ENCODE data around the gene MESD.

The MESD gene

DNA sequence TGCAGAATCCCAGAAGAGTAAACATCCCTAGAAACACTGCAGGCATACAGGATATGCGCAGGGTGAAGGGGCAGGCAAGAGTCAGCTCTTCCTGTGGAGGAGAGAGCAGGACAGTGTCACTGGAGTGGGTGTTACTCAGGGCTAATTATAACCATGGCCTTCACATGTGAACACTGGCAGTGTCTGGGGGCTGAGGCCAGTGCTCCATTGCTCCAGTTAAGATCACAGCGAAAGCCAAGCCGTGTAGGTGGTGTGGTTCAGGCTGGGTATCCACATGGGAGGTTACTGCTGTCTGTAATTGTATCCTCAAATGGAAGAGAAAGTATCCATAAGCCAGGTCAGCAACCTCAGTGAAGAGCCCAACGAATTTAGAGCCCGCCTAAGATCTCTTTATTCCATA lies 84.6 kb downstream of the MESD start:
- no peak for DNase-seq (ENCODE audit: low spot score)

DNA sequence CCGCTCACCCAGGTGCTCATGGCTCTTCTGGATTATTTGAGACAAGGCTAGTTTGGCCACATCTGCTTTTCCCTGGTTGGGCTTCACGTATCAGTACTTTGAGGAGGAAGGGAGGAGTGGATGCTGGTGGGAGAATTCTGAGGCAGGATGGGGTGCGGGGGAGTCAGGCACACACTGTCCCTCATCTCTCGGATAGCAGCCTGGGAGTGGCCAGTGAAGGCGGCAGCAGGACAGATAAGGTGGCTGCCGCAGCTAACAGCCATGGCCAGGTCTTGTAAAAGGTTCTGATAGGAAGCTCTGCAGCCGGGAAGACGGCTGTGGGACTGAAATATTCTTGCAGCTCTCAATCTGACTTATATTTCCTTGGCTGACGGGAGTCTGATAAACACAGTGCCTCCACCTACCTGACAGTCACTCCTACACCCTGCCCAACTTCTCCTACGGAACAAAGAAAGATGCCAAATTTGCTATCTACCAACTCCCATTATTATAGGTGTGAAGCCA lies 87.3 kb downstream of the MESD start:
- DNase-seq (ENCODE audit: low spot score): no peak

DNA sequence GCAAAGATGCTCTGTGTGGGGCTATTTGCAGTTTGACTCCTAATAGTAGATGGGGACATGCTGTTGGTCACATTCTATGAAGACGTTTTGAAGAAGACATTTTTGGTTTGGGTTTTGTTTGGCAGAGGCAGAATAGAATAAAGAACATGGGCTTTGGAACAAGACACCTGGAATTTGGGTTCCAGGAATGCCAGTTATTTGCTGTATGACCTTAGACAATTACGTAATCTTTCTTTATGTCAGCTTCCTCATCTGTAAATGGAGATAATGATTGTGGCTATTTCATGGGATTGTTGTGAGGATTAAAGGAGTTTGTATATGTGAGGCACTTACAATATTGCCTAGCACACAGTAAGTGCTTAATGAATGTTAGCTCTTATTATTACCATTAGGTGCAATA lies 91.6 kb downstream of the MESD start:
- no peak for DNase-seq (ENCODE audit: low spot score)

All from hepatic stellate cell (primary cell).